Endothelial cell of umbilical vein (primary cell): Measurements from ENCODE around the gene TBC1D23. TPM values are rescaled to one million over a fixed set of nuclear protein-coding genes. Genes with fewer than 3 reads are reported as not detected.
"Not testable (repeated sequence)": the region's sequence is repeated elsewhere in the genome, so short reads cannot be mapped to it uniquely, and the experiment has no call there.

Source experiments
- BruUV-seq: library from RNA; stranded (reverse); fragments of 400-500 nt; replicated peaks from 2 replicates; lab custom pipeline; 2021; lab: Mats Ljungman, UMichigan
- CTCF ChIA-PET: fragments of 300-600, 350-600 bp; sonication (Branson Sonifier 250); formaldehyde crosslinking; loops from one replicate; lab custom pipeline; 2021; ENCODE audit warnings: antibody characterized with exemption, inconsistent platforms; lab: Charles Lee
- POLR2A ChIA-PET: fragments of 300-600, 350-600 bp; sonication (Branson Sonifier 250); formaldehyde crosslinking; loops from one replicate; lab custom pipeline; 2021; ENCODE audit warnings: antibody characterized with exemption, inconsistent platforms; lab: Charles Lee
- DNase-seq: peaks from one replicate; pipeline ENCODE4 v3.0.0-alpha.2; 2011; ENCODE audit warnings: low read depth, low spot score
- FAIRE-seq: peaks from 2 replicates; lab custom pipeline; 2011; peaks lifted over from hg19 to GRCh38; lab: Jason Lieb, UNC
- H2AFZ ChIP-seq: 2 replicates; pipeline ENCODE4 v1.6.0; 2012; ENCODE audit warnings: low read depth, low read length, control low read depth, inconsistent platforms
- H3K27ac ChIP-seq: 2 replicates; pipeline ENCODE4 v1.5.1; 2011; ENCODE audit warnings: low read depth, mild to moderate bottlenecking, control low read depth, low read length, moderate library complexity; ENCODE audit not compliant: insufficient read depth
- H3K27me3 ChIP-seq, 2 experiments: 2 replicates each; pipeline versions ENCODE4 v1.6.0 to v1.6.1; 2011; ENCODE audit warnings: low read length in 2 of 2, mixed read lengths in 1 of 2; ENCODE audit not compliant: control insufficient read depth in 2 of 2, insufficient read depth in 2 of 2
- H3K36me3 ChIP-seq, 2 experiments: 2 replicates in 1 of 2; 3 replicates in 1 of 2; pipeline ENCODE4 v1.5.1; 2011; ENCODE audit warnings: low read length in 2 of 2, mild to moderate bottlenecking in 1 of 2, moderate library complexity in 1 of 2; ENCODE audit not compliant: control insufficient read depth in 2 of 2, insufficient read depth in 2 of 2; ENCODE audit errors: extremely low read depth in 1 of 2
- H3K4me1 ChIP-seq: 3 replicates; pipeline ENCODE4 v1.5.1; 2011; ENCODE audit warnings: mild to moderate bottlenecking, low read length; ENCODE audit not compliant: control insufficient read depth, insufficient read depth; ENCODE audit errors: extremely low read depth
- H3K4me2 ChIP-seq: 2 replicates; pipeline ENCODE4 v1.6.1; 2011; ENCODE audit warnings: low read length, control low read depth, mixed read lengths; ENCODE audit not compliant: insufficient read depth
- H3K4me3 ChIP-seq, 3 experiments: fragments of 200-600 bp in 1 of 3; sonication (generic), shearing (Covaris generic) in 1 of 3; replicated peaks in 1 of 3; 2 replicates each; pipeline ENCODE4 v1.5.1; 2011 to 2016; ENCODE audit warnings: control low read depth in 3 of 3, low read length in 3 of 3, mild to moderate bottlenecking in 2 of 3, inconsistent platforms in 1 of 3, low read depth in 1 of 3, moderate library complexity in 1 of 3; ENCODE audit not compliant: insufficient read depth in 1 of 3
- H3K79me2 ChIP-seq: 2 replicates; pipeline ENCODE4 v1.6.0; 2012; ENCODE audit warnings: low read length, inconsistent platforms; ENCODE audit not compliant: control insufficient read depth, insufficient read depth
- H3K9ac ChIP-seq: replicated peaks from 2 replicates; pipeline ENCODE3; 2011; ENCODE audit warnings: low read length, control low read depth; ENCODE audit not compliant: insufficient read depth; ENCODE audit errors: extremely low read depth
- H3K9me1 ChIP-seq: replicated peaks from 3 replicates; pipeline ENCODE4 v1.6.0; 2011; ENCODE audit warnings: mild to moderate bottlenecking, low read length; ENCODE audit not compliant: control insufficient read depth, insufficient read depth; ENCODE audit errors: extremely low read depth
- H3K9me3 ChIP-seq: replicated peaks from 2 replicates; pipeline ENCODE4 v1.5.1; 2012; ENCODE audit warnings: low read length, inconsistent platforms; ENCODE audit not compliant: control insufficient read depth, insufficient read depth
- H4K20me1 ChIP-seq: replicated peaks from 2 replicates; pipeline ENCODE3; 2011; ENCODE audit warnings: mild to moderate bottlenecking, low read length; ENCODE audit not compliant: control insufficient read depth, insufficient read depth; ENCODE audit errors: extremely low read depth
- CTCF ChIP-seq, 2 donors: IDR thresholded peaks; 1 replicate in 1 of 2; 2 replicates in 1 of 2; pipeline ENCODE4 v1.5.1; 2011; ENCODE audit warnings: low read length in 2 of 2, mild to moderate bottlenecking in 2 of 2, moderate library complexity in 2 of 2, control low read depth in 1 of 2, inconsistent platforms in 1 of 2, low read depth in 1 of 2; ENCODE audit not compliant: insufficient read depth in 1 of 2; ENCODE audit errors: extremely low read depth in 1 of 2
- EZH2 ChIP-seq: IDR thresholded peaks from 2 replicates; pipeline ENCODE4 v1.6.1; 2012; ENCODE audit warnings: borderline replicate concordance, low read depth, mild to moderate bottlenecking, moderate library complexity, low read length, inconsistent platforms; ENCODE audit not compliant: severe bottlenecking
- FOS ChIP-seq: IDR thresholded peaks from 2 replicates; pipeline ENCODE4 v1.6.1; 2011; ENCODE audit warnings: mild to moderate bottlenecking, low read length, moderate library complexity, borderline replicate concordance; ENCODE audit not compliant: insufficient read depth
- GATA2 ChIP-seq: IDR thresholded peaks from 2 replicates; pipeline ENCODE4 v1.7.0; 2011; ENCODE audit warnings: low read depth, mild to moderate bottlenecking, moderate library complexity, mixed read lengths, low read length; ENCODE audit not compliant: insufficient read length, insufficient read depth
- JUN ChIP-seq: IDR thresholded peaks from 2 replicates; pipeline ENCODE4 v1.6.1; 2011; ENCODE audit warnings: borderline replicate concordance, low read depth; ENCODE audit not compliant: insufficient read length, insufficient read depth
- MAX ChIP-seq: IDR thresholded peaks from 2 replicates; pipeline ENCODE4 v1.6.1; 2011; ENCODE audit not compliant: insufficient read depth, insufficient read length
- MYC ChIP-seq: IDR thresholded peaks from one replicate; pipeline ENCODE4 v1.6.1; 2011; ENCODE audit warnings: mild to moderate bottlenecking, low read depth, low read length
- POLR2A ChIP-seq: IDR thresholded peaks from 2 replicates; pipeline ENCODE4 v1.6.1; 2012; ENCODE audit warnings: low read depth, mild to moderate bottlenecking, control low read depth, low read length
- POLR2AphosphoS5 ChIP-seq: IDR thresholded peaks from 2 replicates; pipeline ENCODE4 v1.6.1; 2012; ENCODE audit warnings: low read depth, mild to moderate bottlenecking, control low read depth, low read length, moderate library complexity; ENCODE audit not compliant: insufficient read depth
- dilution Hi-C: fragments of 300-500 bp; cut with MboI; formaldehyde crosslinking; loops from one replicate; pipeline ENCODE4 v1.15.0; 2019; ENCODE audit warnings: low sequenced_read_pairs; ENCODE audit not compliant: extremely low pct_ligation_motif_present
- intact Hi-C: fragments of 100-400 bp; cut with micrococcal nuclease; formaldehyde crosslinking; loops from one replicate; pipeline ENCODE4 v1.10.0; 2022
- polyA plus RNA-seq, 4 experiments: library from polyadenylated mRNA; depleted of rRNA in 3 of 4; stranded (reverse) in 3 of 4; unstranded in 1 of 4; fragments of >200 nt; gene quantifications; 2 replicates each; pipeline versions ENCODE4 v1.2.1 to v1.2.3, GENCODE V29; 2011 to 2012; ENCODE audit warnings: missing spikeins in 1 of 4
- total RNA-seq: library from RNA; stranded (reverse); gene quantifications from 2 replicates; pipeline ENCODE4 v1.2.3, GENCODE V29; 2021

TBC1D23 gene
- total and polyA plus RNA-seq, 2 donors (not counting 3 experiments of a cell fraction or from before 2014, with no cell fraction given) = 10.3 to 34.8 TPM

GRCh38 chr3:100325827-100326226, 65.0 kb downstream of the TBC1D23 start:
- BruUV-seq = no TSS peak
- dilution Hi-C loops (no loop called here), intact Hi-C loops (no loop called here)
- no peak for TF ChIP-seq POLR2A
- no peak for TF ChIP-seq GATA2
- no peak for TF ChIP-seq MAX
- no peak for TF ChIP-seq FOS
- no peak for TF ChIP-seq MYC
- no peak for TF ChIP-seq POLR2AphosphoS5
- TF ChIP-seq CTCF (IDR thresholded peaks at IDR 0.05; ENCODE audit: extremely low read depth in 1 of 2, insufficient read depth in 1 of 2, low read depth in 1 of 2, low read length in 2 of 2) = no peak
- TF ChIP-seq JUN = no peak
- TF ChIP-seq EZH2 = no peak
- FAIRE-seq (no peak), DNase-seq (no peak)
- no peaks in the 10 kb centered on the region for H3K4me1 ChIP-seq
- no peaks in the 10 kb centered on the region for H3K27me3 ChIP-seq
- no peaks in the 10 kb centered on the region for H3K9me3 ChIP-seq
- CTCF ChIA-PET = interaction anchor here (0.6 kb wide), 1 partner anchor 9 kb away, joined by 4 read pairs; no protein-coding TSS in a partner anchor
- H3K4me3 ChIP-seq = no peak overlapping the region
- H3K27ac ChIP-seq = no peak overlapping the region
- H2AFZ ChIP-seq = no peak overlapping the region
- no peak overlapping the region for H3K4me2 ChIP-seq
- POLR2A ChIA-PET = no interaction called here
- no peaks in the 10 kb centered on the region for H3K9me1 ChIP-seq
- no peaks in the 10 kb centered on the region for H4K20me1 ChIP-seq
- peaks cover 0 to 2% of the 10 kb centered on the region in 2 experiments for H3K36me3 ChIP-seq
- H3K9ac ChIP-seq = no peak overlapping the region
- H3K79me2 ChIP-seq = no peaks in the 10 kb centered on the region

GRCh38 chr3:100327377-100327776, 66.6 kb downstream of the TBC1D23 start:
- H3K4me3 ChIP-seq, POLR2A ChIA-PET, H3K79me2 ChIP-seq, H3K9me3 ChIP-seq, CTCF ChIA-PET, H3K4me1 ChIP-seq, H3K9ac ChIP-seq, H2AFZ ChIP-seq, intact Hi-C loops, H4K20me1 ChIP-seq, H3K4me2 ChIP-seq, H3K27ac ChIP-seq, BruUV-seq, H3K36me3 ChIP-seq, H3K9me1 ChIP-seq, DNase-seq, H3K27me3 ChIP-seq, dilution Hi-C loops, FAIRE-seq: not testable (repeated sequence)
